Suppressor macrophage treated with lipopolysaccharide for 4 hours (primary cell): ENCODE measurements around the gene ANO1.

Experiments used
- DNase-seq: peaks from one replicate; pipeline ENCODE4 v3.0.0-alpha.2; 2020

ANO1 gene

GRCh38 chr11:70099578-70100279 lies 21.6 kb downstream of the ANO1 start:
- DNase-seq, result no peak

GRCh38 chr11:70100280-70100603 lies 22.1 kb downstream of the ANO1 start:
- no peak for DNase-seq

- no peak for DNase-seq
These were observed 22.7 kb downstream of the ANO1 start for GRCh38 chr11:70100791-70101190.

- no peak for DNase-seq
These were observed 25.3 kb downstream of the ANO1 start for GRCh38 chr11:70103256-70103975.

GRCh38 chr11:70104419-70104818 lies 26.3 kb downstream of the ANO1 start:
- DNase-seq, result no peak

GRCh38 chr11:70104961-70105360 lies 26.8 kb downstream of the ANO1 start:
- DNase-seq, result no peak

GRCh38 chr11:70105369-70105754 lies 27.2 kb downstream of the ANO1 start:
- no peak for DNase-seq

GRCh38 chr11:70105755-70106571 lies 27.8 kb downstream of the ANO1 start:
- DNase-seq, result no peak

- no peak for DNase-seq
These were observed 28.6 kb downstream of the ANO1 start for GRCh38 chr11:70106757-70107156.

GRCh38 chr11:70107191-70107590 lies 29.1 kb downstream of the ANO1 start:
- DNase-seq, result no peak

GRCh38 chr11:70107756-70108155 lies 29.6 kb downstream of the ANO1 start:
- no peak for DNase-seq

GRCh38 chr11:70108250-70108649 lies 30.1 kb downstream of the ANO1 start:
- DNase-seq, result no peak

GRCh38 chr11:70109006-70109405 lies 30.9 kb downstream of the ANO1 start:
- DNase-seq, result no peak

GRCh38 chr11:70109903-70110302 lies 31.8 kb downstream of the ANO1 start:
- DNase-seq, result no peak

GRCh38 chr11:70110538-70111055 lies 32.5 kb downstream of the ANO1 start:
- no peak for DNase-seq

- peak; percentile 27 for DNase-seq
These were observed 33.3 kb downstream of the ANO1 start for GRCh38 chr11:70111269-70112016.

- DNase-seq, result no peak
These were observed 33.9 kb downstream of the ANO1 start for GRCh38 chr11:70112017-70112434.

GRCh38 chr11:70113801-70114200 lies 35.7 kb downstream of the ANO1 start:
- no peak for DNase-seq

- no peak for DNase-seq
These were observed 37.7 kb downstream of the ANO1 start for GRCh38 chr11:70115778-70116177.

GRCh38 chr11:70116386-70117065 lies 38.4 kb downstream of the ANO1 start:
- no peak for DNase-seq

GRCh38 chr11:70117567-70118145 lies 39.5 kb downstream of the ANO1 start:
- DNase-seq, result no peak

GRCh38 chr11:70118642-70119041 lies 40.5 kb downstream of the ANO1 start:
- DNase-seq, result no peak
